GM19099 (cell line): ENCODE results near the gene TBC1D22A.

ENCODE experiments used
- POLR2A ChIP-seq: IDR thresholded peaks from 3 replicates; pipeline ENCODE4 v1.6.1; 2011; ENCODE audit warnings: low read depth; ENCODE audit not compliant: insufficient read length; ENCODE audit errors: extremely low read depth

TBC1D22A gene

DNA sequence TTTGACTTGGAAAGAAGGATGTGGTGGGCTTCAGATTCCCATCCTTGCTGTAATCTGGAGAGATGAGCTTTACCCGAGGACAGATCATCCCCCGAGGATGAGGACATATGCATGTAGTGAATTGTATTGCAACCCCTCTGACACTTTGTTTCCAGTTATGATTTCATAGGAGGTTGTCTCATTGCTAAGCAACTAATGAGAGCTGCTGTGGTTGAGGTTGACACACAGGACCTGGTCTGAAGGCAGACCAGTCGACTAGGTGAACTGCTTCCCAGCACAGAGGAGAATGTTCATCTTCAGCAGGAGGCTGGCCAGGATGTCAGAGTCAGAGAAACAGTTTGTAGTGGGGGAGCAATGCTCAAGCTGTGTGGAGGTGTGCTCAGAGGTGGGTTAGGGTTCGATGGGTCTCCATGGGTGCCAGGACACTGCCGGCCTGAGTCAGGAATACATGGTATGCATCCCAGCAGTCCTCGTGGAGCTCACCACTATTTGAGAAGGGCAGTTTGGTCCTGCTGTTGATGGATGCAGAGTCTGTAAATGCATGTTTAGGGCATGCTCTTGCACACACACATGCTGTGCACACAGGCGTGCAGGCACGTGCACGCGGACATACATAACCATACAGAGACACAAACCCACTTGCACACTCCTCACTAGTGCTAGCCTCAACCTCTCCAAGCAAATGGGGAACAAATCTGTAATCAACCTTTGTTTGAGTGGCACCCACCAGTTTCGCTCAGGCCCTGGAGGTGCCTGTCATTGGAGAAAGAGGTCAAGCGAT lies 153.7 kb downstream of the TBC1D22A start:
- TF ChIP-seq POLR2A, result no peak

DNA sequence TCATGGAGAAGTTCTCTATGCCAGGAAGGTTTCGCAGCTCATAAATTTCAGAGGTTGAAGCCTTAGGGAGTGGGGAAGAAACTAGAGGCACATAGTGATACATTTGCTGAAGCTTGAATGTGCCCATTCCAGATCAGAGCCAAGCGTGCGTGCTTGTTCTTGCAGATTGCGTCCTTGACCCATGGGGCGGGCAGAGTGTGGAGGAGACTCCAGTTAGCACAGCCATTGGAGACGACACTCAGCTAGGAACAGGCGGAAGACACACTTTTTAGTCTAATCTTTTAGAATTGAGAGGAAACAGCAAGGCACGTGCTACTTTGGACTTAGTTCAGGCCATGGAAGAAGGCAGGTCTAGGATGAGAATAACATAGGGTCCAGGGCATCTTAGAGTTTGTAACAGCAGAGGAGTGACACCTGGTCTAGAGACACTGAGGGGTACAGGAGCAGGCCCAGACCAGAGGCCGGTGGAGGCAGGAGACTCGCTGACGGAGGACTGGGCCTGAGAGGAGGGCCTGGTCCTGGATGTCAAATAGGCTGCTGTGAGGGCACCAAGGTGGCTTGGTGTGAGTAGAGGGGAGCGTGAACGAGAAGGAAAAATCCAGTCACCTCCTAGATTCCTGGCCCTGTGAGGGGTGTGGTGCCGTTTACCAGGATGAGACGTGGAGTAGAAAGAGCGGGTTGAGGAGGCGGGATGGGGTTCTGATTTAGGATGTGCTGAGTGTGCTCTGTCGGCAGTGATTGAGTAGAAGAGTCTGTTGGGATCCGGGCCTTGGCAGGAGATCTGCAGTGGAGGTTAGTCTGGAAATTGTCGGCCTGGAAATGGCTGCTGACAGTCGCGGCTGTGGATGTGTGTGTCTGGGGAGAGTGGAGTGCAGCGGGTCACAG lies 154.7 kb downstream of the TBC1D22A start:
- TF ChIP-seq POLR2A, result no peak

DNA sequence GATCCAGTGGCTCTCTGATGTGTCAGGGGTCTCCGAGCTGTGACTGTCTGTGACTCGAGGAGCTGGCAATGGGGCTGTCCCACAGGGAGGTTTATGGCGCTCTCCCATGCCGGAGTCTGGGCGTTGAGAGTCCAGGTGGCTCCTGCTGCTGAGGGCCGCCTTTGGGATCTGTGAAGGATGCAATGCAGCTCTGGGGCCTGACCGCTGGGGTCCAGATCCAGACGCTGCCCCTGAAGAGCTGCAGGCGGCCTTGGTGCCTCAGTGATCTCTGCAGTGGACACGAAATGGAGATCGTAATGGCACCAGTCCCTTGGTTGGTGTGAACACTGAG lies 155.3 kb downstream of the TBC1D22A start:
- no peak for TF ChIP-seq POLR2A

DNA sequence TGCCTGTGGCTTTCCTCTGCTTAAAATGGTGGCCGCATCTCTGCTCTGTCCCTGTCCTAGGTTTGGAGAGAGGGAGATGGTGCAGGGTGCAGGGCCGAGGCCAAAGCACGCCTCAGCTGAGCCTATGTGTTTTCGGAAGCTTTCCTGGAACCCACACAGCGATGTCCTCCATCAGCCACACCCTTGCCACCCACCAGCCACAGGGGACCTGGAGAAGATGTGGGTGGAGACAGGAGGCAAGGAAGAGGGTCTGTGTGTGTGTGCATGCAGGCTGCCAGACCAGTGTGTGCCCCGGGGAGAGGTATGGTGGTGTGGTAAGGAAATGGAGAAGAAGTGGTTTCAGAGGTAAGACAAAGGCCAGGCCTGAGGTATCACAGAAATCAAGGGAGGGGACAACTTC lies 155.7 kb downstream of the TBC1D22A start:
- no peak for TF ChIP-seq POLR2A

DNA sequence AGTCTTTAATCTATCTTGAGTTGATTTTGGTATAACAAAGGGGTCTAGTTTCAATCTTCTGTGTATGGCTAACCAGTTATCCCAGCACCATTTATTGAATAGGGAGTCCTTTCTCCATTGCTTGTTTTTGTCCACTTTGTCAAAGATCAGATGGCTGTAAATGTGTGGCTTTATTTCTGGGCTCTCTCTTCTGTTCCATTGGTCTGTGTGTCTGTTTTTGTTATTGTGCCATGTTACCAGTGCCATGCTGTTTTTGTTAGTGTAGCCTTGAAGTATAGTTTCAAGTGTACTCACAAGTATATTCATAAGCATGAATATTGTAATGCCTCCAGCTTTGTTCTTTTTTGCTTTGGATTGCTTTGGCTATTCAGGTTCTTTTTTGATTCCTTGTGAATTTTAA lies 159.6 kb downstream of the TBC1D22A start:
- TF ChIP-seq POLR2A, result no peak

DNA sequence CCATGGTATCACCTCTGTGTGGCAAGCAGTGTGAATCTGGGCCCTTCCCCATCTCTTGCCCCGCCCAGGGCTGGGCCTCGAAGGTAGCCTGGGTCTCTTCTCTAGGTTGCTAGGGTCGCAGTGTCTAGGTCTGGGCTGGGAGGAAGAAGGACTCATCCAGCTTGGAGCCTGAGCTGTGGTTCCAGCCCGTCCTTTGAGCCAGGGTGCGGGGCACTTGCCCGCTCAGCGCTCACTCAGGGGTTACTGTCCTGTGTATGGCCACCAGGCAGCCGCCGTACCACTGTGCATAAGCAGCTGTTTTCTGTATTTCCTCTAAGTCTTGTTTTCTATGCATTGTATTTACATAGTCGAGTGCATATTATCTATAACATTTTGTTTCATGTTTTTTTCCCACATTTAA lies 160.9 kb downstream of the TBC1D22A start:
- TF ChIP-seq POLR2A, result no peak

DNA sequence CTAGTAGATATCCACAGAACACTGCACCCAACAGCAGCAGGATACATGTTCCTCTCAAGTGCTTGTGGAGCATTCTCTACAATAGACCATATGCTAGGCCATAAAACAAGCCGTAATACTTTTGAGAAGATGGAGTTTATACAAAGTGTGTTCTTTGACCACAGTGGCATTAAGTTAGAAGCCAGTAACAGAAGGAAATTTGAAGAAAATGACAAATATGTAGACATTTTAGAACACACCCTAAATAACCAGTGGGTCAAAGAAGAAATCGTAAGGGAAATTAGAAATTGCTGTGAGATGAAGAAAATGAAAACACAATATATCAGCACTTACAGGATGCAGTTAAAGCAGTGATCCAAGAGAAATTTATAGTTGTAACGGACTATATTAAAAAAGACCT lies 163.4 kb downstream of the TBC1D22A start:
- TF ChIP-seq POLR2A, result no peak

DNA sequence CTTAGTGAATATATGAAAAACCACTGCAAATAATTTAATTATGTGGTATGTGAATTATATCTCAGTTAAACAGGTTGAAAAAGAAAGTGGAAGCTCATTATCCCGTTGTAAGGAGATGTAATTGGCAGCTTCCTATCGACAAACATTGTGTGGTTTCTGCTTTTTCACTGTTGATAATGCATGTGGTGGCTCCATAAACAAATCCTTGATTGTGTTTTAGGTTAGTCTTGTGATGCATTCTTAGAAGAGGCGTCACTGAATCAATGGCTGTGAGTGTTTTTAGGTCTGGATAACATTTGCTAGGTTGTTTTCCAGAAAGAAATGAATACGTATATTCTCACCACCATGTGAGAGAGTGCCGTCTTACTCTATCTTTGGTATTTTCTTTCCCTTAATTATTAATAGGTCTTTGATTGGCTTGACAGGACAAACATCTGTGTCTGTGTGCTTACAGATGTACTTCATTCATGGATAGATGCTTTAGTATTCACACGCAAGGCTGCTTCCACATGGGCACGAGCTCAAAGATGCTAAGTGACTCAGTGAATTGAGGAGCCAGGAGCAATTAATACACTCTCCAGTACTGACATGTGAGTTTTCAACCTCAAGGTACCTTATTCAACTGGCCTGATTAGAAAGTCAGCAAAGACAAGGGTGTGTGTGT lies 166.7 kb downstream of the TBC1D22A start:
- TF ChIP-seq POLR2A, result no peak

DNA sequence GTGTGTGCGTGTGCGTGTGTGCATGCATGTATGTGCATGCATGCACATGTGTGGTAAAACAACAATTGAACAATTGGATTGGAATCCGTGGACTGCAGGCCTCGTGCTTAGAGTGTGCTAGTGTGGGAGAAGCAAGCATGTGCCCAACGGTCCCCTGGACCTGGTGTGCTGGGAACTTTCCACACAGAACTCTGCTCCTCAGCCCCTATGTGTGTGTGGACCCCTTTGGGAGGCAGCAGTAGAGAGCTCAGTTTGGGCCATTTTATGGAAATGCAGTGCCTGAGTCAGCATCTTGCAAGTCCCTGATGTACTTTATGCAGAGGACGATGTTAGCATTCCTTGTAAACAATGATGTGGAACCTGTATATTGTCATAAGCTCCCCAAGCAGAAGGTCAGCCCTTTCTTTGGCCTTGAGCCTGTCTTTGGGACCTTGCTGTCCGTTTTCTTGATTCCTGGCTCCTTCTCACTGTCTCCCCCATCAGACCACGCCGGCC lies 167.3 kb downstream of the TBC1D22A start:
- no peak for TF ChIP-seq POLR2A

DNA sequence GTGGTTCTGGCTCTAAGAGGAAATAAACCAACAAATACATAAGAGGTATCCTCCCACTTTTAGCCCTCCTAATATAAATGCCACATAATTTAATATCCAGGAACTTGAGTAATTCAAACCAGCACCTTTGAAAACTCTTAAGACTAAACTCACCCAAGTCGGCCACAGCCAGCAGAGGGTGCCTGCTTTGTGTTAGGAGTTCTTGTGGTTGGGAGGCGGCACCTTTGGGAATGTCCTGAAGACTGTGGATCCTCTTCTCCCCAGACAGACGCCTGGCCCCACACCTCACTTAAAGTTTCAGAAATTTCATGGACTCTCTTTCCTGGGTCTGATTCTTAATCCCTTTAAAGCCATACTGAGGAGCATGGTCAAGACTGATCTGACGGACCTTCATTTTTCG lies 169.0 kb downstream of the TBC1D22A start:
- TF ChIP-seq POLR2A, result no peak

DNA sequence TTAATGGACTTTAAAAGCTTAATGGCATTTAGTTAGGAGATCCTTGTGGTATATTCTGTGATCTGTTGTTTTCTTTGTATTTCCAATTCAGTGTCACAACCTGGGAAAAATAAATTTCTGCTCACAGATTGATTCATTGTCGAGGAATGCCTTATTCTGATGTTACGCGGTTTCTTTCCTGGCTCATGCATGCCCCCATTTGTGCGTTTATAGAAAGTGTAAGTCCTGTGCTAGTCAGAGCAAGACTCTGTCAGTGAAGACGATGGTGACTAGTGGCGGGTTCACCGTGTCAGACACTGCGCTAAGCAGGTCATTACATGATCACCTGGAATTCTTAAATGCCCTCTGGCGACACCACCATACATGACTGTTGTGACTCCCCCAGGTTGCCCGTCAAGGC lies 169.4 kb downstream of the TBC1D22A start:
- TF ChIP-seq POLR2A, result no peak

DNA sequence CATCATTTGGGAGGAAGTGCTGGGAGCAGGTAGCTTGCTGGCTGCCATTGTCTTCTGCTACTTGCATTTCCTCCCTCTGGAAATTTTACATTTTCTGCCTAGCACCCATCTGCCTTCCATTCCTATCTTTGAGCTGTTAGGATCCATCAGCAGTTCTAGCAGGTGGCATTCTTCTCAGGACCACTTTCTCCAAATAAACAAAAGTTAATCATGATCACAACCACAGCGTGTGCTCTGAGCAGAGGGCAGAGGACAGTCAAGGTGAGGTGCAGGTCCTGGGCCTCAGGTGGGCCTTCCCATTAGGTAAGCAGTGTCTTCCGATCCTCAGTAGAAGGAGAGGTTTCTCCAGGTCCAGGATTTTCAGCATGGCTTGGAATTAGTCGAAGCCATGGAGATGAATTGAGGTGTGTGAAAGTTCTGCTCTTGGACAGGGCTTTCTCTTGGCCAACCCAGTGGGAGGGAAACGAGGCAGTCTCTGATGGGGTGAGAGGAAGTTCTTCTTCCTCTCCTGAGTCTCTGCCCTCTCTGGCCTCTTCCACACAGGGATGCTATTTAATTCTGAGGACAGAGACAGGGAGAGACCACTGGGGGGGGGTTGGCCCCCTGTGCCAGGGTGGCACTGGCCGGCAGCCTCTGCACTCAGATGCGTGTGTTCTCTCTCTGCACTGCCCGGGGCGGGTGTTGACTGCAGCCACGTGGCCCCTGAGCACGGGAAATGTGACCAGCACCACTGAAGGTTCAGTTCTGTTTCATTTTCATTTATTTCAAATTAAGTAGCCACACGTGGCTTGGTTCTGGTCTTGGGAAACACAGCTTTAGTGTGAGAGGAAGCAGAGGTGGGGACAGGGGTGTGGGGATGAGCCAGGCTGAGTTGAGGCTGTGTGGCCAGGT lies 170.8 kb downstream of the TBC1D22A start:
- TF ChIP-seq POLR2A, result no peak

DNA sequence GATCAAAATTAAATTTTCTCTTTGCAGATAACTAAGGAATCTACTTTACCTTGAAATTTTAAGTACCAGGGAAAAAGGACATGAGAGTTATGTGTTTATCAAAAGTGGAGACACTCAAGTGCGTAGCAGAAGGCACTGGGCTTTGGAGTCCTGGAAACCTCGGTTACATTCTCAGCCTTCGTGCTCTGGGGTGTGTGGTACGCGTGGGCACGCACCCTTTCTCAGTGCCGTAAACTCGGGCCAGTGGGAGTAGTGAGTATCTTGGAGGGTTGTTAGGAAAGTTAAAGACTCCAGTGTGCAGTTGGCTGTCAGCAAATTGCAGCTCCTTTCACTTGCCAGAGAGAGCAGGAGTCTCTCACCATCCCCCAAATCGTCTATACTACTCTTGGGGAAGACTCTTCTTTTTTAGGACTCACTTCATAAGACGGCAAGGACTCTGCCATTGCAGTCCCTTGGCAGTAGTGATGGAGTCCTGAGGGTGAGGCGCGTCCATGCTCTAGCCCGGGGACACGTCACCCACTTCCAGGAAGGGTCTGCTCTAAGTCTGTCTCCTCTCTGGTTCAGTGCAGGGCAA lies 171.8 kb downstream of the TBC1D22A start:
- TF ChIP-seq POLR2A, result no peak

DNA sequence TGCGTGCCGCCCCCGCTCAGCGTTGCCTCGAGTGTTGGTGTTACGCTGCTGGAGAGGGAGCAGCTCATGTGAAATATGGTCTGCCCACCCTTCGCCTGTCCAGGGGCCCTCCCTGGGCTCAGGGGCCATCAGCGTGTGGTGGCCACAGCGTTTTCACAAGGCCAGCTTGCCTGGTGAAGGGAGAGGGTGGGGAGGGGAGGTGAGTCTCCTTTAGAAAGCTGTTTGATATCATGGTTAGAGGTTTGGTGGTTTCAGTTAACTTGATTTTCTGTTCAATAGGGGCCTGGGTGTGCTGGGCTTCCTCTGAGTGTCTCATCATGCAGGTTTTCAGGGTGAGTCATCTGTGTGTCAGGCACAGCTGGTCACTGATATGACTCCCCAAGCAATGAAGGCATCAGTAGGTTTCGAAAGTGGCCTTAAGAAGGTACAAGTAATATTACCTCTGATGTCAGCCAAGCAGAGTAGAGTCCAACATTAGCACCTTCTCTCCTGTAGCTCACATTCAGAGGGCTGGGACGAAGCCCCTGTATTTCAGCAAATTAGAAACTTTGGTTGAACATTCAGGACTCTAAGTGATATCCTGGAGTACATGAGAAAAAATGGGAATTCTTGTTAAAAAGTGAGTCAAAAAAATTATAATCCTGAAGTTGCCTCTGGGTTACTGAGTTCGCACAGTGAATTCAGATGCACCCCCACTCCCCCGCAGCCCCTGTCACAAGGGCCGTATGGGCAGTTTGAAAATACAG lies 172.5 kb downstream of the TBC1D22A start:
- TF ChIP-seq POLR2A, result no peak
